ENCODE data around the gene TNS4.

TNS4 gene

GRCh38 chr17:40471846-40472732, 29.3 kb downstream of the TNS4 start:
- DNase-seq = no peak

GRCh38 chr17:40470932-40471828, 30.2 kb downstream of the TNS4 start:
- no peak for DNase-seq

GRCh38 chr17:40469805-40470675, 31.4 kb downstream of the TNS4 start:
- no peak for DNase-seq

- no peak for DNase-seq
Measured at GRCh38 chr17:40468560-40468959, 32.9 kb downstream of the TNS4 start.

DNA sequence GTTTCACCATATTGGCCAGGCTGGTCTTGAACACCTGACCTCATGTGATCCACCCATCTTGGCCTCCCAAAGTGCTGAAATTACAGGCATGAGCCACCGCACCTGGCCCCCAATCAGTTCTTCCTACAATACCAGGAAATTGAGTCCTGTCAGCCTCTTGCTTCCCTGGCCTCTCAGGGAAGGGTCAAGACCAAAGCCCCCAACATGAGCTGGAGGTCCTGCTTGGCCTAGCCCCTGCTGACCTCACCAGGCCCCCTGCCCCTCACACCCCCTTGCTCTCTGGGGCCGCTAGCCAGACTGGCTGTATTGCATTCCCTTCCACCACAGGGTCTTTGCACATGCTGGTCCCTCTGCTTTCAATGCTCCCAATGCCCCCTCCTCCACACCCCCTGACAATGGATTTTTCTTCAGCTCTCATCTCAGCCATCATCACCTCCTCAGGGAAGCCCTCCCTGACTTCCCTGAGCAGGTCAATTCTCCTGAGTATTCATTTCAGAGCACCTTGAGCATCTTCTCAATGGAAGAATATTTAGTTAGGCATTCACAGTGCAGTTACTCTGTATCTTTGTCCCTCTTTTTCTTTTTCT, 34.0 kb downstream of the TNS4 start:
- no peak for DNase-seq

GRCh38 chr17:40466298-40466971, 35.0 kb downstream of the TNS4 start:
- DNase-seq = no peak

GRCh38 chr17:40464392-40464855, 37.0 kb downstream of the TNS4 start:
- DNase-seq = no peak

- DNase-seq = no peak
Measured at GRCh38 chr17:40463122-40463550, 38.3 kb downstream of the TNS4 start.

GRCh38 chr17:40462343-40463121, 38.9 kb downstream of the TNS4 start:
- no peak for DNase-seq

- no peak for DNase-seq
Measured at GRCh38 chr17:40461732-40462342, 39.6 kb downstream of the TNS4 start.

GRCh38 chr17:40460968-40461731, 40.3 kb downstream of the TNS4 start:
- no peak for DNase-seq

- DNase-seq = no peak
Measured at GRCh38 chr17:40460604-40460967, 40.8 kb downstream of the TNS4 start.

DNA sequence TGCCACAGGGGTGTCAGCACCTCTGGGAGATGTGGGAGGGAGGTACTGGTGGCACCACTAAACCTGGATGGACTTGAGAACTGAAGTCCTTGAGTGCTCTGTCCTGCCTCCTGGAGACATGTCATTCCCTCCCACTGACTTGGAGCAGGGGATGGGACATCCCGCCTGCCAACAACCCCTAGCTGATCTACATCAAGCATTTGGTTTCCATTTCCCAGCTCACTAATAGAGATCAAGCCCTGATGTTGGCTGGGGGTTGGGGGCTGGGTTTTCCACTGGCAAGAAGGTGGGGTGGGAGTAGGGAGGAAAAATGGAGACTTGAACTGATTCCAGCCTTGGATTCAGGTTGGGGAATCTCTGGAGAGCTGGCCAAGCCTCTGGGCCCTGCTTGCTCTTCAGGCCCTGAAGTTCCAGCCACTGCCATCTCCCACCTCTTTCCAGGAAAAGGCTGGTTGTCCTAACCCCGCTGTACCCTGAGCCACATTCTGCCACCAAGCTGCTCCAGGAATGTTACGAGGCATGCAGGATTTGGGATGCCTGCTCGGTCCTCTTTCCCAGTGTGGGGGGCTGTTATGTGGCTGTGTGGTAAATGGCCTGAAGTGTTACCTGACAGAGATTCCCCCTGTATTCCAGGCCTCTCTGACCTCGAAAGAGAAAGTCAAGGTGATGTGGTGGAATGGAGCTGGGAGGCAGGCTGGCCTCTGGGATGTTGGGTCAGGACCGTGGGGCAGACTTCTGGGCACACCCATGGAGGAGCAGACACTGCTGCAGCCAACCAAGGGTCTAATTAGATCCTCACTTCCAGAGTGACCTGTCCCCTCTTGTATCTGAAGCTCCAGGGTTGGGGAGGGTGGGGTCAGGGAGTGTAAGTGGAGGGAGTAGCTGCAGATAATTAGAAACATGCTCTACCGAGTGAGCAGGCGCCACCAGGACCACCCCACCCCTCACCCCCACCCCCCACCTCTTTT, 41.5 kb downstream of the TNS4 start:
- no peak for DNase-seq

- no peak for DNase-seq
Measured at GRCh38 chr17:40458851-40459482, 42.5 kb downstream of the TNS4 start.

DNA sequence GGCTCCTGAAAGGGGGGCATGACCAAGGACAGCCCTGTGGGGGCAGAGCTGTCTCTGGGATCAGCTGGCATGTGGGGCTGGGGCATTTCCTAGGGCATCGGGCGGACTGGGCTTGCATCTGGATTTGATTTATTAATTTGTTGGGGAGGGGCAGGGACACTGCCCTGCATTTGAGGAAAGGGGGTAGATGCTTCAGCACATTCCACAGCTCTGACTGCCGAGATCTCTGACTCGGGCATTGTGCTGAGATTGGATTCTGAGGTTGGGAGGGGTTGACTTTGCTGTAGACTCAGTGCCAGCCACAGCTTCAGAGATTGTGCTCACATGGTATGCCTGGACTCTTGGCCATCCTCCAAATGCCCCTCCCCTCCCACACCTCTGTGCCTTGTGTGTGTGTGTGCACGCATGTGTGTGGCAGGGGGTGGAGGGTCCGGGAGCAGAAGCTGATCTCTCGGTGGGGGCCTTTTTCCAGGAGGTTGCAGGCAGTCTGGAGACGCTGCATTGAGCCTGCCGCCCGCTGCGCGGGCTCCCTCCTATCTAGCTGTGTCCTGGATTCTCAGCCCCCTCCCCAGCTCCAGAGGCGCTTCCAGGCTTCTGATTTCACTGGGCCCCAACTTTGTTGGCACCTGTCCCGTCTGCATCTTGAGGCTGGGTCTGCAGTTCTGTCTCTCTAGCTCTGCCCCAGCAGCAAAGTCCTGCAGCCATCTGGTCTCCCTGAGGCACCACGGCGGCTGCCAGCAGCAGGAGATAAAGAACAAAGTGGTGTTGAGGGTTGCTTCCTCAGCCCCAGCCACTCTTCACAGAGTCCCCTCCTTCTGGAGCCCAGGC, 43.2 kb downstream of the TNS4 start:
- DNase-seq = no peak

GRCh38 chr17:40457369-40457768, 44.1 kb downstream of the TNS4 start:
- no peak for DNase-seq

DNA sequence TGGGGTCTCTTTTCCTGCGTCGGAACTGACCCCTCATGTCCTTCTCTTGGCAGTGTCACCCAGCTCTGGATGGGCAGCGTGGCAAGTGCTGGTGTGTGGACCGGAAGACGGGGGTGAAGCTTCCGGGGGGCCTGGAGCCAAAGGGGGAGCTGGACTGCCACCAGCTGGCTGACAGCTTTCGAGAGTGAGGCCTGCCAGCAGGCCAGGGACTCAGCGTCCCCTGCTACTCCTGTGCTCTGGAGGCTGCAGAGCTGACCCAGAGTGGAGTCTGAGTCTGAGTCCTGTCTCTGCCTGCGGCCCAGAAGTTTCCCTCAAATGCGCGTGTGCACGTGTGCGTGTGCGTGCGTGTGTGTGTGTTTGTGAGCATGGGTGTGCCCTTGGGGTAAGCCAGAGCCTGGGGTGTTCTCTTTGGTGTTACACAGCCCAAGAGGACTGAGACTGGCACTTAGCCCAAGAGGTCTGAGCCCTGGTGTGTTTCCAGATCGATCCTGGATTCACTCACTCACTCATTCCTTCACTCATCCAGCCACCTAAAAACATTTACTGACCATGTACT, 44.9 kb downstream of the TNS4 start:
- no peak for DNase-seq

Data from activated CD4-positive, alpha-beta T cell treated with anti-CD3 and anti-CD28 coated beads for 4 hours (primary cell).